Frontal cortex (tissue), 4 donors: ENCODE data around the gene MCF2L2. TPM values are rescaled to one million over a fixed set of nuclear protein-coding genes. Genes with fewer than 3 reads are reported as not detected.

Source experiments
- DNase-seq, 2 donors: peaks; one replicate each; pipeline ENCODE4 v3.0.0; 2012; ENCODE audit warnings: low spot score in 2 of 2
- FAIRE-seq: peaks from 2 replicates; lab custom pipeline; 2012; peaks lifted over from hg19 to GRCh38; lab: Jason Lieb, UNC
- total RNA-seq: library from RNA; depleted of rRNA; stranded (reverse); fragments of >200 nt; gene quantifications from one replicate; pipeline ENCODE4 v1.2.3, GENCODE V29; 2014
- donor health status: control.
- donor health status: control.
- donor health status: control.

Gene MCF2L2
- total RNA-seq, 1 donor from 2014 or later, result 42.0 TPM

DNA sequence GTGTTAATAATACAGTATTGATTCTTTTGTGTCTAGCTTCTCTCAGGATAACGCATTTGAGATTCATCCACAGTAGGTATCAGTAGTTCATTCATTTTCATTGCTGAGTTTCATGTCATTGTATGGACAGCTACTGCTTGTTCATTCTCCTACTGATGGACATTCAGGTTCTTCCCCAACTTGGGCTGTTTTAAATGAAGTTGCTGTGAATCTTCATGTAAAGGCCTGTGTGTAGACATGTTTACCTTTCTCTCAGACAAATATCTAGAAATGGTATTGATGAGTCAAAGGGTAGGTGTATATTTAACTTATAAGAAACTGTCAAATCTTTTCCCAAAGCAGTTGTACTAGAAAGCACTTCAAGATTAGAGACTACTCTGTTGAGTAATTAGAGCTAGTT, 26.7 kb downstream of the MCF2L2 start:
- no peak for DNase-seq
- no peak for FAIRE-seq

DNA sequence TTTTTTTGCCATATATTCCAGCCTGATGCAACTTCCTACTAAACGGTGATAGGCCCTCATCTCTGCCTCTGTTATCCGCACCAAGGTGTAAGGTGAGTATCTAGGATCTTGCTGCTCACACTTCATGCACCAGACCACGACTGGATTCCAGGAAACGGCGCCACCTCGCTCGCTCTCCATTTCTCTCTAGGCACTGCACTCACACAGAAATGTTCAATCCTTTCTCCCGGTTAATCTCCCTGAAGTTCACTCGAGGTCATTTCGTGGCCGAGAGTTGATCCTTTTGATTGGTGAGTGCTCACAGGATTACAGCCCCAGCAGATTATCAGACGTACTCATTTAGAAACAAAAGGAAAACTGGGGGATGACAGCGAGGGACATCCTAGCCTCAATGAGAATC, 28.1 kb downstream of the MCF2L2 start:
- no peak for DNase-seq

DNA sequence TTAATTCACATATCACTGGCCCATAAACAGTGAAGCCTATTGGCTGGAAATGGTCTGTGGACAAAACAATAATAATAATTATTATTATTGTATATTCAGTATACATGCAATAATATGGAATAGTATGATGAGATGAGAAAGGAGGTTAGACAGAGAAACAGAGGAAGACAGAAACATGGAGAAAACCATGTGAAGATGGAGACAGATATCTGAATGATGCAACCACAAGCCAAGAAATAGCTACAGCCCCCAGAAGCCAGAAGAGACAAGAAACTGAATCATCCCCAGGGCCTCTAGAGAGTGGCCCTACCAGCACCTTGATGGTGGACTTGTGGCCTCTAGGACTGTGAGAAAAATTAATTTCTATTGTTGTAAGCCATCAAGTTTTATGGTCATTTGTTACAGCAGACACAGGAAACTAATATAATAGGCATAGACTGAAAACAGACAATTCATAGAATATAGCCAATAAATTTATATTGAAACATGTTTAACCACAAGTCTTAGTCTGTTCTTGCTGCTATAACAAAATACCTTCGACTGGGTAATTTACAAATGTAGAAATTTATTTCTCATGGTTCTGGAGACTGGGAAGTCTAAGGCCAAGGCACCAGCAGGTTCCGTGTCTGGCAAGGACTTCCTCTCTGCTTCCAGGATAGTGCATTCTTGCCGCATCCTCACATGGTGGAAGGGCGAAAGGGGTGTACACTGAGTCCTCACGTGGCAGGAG, 31.6 kb downstream of the MCF2L2 start:
- FAIRE-seq, result no peak
- no peak for DNase-seq

More for the DNA sequence above, 28.1 kb downstream of the MCF2L2 start:
- FAIRE-seq, result no peak

DNA sequence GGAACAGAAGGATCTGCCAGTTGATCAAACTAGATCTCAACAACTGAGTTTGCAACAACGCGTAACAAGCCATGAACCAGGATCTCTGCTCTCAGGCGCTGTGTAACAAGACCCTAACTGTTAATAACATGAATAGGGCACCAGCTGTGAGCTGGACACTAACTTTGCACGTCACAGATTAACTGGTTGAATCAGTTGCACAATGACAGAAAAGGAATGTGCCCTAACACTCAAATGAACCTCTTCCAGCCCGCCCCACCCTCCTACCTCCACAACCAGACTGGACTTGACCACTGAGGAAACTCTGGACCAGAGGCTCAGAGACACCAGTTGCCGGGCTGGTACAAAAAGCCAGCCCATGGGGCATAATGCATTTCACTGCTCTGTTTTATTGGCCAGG, 34.3 kb downstream of the MCF2L2 start:
- FAIRE-seq (no peak), DNase-seq (no peak)

DNA sequence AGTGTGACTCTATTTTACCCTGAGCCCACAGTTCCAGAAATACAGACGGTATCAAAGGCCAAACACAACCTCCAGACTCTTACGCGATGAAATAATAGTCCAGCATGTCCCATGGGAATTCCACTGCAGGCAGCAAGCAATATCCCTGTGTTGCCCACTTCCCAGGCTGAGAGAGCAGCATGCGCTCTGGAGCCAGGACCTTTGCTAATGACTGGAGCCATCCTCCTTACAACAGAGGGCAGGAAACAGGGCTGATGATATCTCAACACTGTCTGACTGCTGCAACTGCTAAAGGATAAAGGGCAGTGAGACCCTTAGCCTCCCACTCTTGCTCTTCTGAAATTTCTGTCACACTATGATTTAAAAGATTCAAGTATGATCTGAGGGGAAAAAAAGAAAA, 34.8 kb downstream of the MCF2L2 start:
- no peak for FAIRE-seq

DNA sequence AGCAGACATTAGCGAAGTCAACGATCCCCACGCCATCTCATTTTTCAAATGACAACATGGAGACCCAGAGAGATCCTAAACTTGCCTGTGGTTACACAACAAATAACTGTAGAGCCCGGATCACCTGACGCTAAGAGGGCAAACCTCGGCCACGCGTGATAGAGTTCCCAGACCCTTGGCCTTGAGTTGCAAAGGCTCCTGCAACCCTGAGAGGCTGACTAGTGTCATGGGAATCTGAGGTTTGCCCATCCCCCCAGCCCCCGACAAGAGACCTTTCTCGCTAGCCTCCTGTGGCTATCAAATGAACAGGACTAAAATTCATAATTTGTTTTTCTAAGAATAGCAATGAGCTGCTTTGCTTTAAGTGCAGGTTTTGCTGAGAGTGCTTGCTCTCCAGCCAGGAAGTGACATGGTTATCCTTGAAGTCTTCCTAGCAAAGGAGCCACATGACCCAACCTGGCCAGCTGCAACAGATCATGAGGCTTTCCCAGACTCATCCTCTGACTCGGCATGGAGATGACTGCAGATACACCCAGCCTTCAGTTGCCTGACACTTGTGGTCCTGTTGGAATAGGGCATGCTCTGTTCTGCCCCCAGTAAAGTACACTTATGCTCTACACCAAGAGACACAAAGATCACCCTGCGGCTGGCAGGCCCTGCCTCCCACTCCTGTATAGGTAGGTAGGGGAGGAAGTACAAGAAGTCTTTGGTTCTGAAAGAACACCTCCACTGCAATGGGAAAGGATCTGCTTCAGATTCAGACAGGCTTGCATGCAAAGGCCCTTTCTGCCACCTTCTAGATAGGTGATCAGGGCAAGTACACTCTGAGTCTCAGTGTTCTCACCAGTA, 36.0 kb downstream of the MCF2L2 start:
- FAIRE-seq, result no peak
- no peak for DNase-seq

More for the DNA sequence above, 34.8 kb downstream of the MCF2L2 start:
- no peak for DNase-seq

DNA sequence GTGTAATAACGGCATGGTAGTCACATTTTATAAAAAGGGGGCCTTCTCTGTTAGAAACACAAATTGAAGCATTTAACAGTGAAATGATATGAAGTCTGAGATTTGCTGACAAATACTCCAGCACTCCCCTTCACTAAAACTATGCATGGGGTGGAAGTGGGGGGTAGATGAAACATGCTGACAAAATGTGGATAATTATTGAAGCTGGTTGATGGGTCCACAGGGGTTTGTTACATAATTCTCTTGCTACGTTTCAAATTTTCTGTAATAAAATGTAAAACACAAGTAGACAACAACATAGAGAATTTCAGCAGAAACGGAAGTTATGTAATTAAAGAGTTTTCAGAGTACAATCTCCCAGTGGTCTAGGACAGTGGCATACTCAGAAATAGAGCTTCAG, 37.0 kb downstream of the MCF2L2 start:
- DNase-seq, result no peak
- no peak for FAIRE-seq

DNA sequence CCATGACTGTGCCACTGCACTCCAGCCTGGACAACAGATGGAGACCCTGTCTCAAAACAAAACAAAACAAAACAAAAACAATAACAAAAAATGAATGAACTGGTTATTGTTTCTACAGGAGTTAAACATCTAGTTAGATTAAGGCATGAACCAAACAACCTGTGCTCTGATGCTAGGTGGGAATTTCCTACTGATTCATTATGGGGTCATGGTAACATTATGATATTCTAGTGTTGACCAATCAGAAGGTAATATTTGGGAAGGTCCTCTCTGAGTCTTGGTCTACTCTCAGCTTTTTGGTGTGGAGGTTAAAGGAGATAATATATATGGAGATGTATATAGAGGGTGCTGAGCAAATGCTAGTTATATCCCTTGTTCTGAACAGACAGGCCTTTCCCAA, 37.6 kb downstream of the MCF2L2 start:
- DNase-seq (no peak), FAIRE-seq (no peak)

DNA sequence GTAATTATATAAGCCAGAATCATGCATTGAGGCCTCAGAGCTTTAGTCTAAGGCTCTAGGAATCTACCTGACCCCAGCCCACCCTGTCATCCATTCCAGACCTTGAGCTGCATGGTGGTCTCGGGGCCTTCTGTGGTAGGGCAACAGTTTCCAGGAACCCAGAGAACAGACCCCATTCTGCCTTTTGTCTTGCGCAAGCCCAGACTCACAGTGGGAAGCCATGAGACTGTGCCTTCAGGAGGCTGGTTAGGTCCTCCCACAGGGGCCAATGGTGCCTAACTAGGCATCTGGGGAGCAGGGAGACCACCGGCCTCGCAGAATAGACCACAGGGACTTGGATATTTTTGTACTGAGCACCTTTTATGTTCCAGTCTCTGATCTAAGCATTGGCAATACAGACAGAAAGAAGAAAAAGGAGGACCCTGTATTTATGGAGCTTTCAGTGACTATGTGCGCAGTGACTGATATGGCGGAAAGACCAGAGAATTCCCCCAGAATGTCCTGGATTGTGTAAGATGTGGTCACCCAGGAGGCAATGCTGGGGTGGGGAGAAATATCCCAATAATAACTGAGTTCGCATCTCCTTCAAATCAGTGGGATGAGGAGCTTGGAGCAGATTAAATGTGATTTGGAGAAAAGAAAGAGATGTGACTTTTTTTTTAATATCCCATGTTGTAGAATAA, 40.1 kb downstream of the MCF2L2 start:
- DNase-seq (no peak), FAIRE-seq (no peak)

DNA sequence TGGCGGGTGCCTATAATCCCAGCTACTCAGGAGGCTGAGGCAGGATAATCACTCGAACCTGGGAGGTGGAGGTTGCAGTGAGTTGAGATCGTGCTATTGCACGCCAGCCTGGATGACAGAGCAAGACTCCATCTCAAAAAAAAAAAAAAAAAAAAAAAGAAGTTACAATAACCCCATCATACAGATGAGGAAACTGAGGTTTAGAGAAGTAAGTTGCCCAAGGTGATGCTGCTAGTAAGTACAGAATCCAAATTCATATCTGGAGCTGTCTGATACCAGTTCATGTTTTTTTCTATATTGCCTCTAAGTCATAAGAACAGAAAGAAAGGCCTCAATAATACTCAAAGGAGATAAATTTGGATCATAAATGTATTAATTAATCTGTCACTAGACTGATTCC, 40.6 kb downstream of the MCF2L2 start:
- DNase-seq, result no peak
- no peak for FAIRE-seq

DNA sequence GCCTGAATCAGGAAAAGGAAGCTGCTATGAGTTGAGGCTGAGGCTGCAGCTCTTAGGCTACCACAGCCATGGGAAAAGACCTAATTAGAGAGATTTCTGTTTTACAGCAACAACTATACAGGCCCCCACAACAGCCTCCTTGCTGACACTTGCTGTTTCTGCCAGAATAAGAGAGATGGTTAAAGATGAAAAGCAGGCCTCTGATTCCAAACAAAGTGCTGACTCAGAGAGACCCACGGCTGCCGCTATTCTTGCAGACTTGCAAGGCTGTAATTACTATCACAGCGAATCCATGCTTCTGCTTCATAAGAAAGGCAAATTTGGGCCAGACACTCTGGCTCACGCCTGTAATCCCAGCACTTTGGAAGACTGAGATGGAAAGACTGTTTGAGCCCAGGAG, 41.8 kb downstream of the MCF2L2 start:
- FAIRE-seq (no peak), DNase-seq (no peak)

DNA sequence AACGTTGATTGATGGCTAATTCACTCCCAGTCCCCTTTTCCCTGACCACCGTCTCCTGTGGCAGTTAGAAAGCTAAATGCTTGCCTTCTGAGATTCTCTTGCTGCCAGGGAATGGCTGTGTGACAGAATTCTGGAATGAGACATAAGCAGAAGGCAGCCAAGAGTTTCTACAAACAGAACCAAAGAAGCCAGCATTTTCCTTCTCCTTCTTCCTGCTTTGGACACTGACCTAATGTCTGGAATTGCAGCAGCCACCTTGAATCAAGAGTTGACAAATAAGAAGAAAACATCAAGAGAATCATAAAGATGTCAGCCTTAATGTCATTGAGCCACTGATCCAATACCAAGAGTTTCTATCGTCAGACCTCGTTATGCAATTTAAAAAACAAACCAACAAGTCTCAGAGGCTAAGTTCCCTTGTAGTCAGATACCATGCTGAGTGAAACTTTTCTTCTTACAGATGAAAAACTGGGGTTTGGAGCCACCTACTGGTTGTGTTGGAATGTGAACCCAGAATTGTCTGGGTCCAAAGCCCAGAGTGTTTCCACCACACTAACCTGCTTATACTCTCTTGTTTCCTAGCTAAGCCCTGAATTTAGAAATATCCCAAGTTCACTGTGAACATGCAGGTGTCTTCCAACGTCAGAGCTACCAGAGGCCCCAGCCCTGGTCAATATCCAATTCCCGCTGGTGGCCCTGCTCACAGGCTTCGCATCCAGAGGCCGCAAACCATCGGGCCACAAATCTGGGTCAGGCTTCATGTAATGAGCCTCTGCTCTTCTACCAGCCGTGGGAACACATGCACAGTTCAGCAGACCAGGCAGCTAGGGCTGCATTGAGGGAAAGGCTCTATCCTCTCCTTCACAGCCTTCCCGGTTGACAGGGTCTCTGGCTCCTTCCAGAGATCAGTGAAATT, 42.5 kb downstream of the MCF2L2 start:
- FAIRE-seq, result no peak

DNA sequence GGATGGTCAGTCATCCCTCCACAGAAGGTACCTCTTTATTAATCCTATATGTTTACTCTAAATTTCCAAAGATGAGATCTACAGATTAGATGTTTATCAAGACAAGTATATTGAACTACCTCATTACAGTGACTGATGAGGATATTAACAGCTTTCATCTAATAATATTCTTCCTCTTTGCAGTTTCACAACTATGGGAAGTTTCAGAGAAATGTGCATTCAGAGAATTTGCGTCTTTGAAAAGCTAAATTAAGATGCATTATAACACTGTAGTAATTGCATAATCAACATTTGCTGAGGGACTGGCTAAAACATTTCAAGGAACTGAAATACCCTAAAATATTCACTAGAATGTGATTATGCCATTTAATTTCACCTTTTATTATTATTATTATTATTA, 46.7 kb downstream of the MCF2L2 start:
- FAIRE-seq (no peak), DNase-seq (no peak)

More for the DNA sequence above, 42.5 kb downstream of the MCF2L2 start:
- DNase-seq, result peak; percentile 12 to 40

DNA sequence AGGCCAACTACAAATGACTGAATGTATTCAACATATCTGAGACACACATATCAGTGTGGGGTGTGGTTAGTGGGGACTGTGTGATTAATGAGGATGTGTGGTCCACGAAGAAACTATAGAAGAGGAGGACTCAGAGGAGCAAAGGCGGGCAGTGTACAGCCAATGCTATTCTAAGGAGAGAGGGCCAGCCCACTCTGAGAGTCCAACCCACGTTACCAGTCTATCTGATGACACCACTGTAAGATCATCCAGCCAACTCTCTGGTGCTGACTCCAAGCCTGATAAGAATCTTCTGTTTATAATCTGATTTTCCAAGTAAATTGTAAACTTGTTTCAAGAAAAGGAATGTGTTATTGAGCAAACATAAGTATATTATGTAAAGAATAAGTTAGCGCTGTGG, 47.2 kb downstream of the MCF2L2 start:
- DNase-seq (no peak), FAIRE-seq (no peak)

DNA sequence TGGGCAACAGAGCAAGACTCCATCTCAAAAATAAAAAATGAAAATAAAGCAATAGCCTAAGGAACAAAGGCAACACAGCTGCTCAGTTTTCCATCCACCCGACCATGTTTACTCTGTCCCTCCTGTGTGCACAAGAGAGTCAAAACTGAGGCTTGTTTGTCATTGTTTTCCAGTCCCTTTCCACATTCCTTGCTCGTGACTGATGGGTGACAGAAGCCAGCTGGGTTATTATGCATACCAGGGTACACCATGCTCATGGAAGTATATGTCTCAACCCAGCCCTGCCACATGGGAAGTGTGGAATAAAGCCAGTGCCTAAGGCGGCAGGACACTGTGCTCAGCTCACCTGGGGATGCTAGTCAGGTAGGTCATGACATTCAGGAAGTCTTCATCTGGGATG, 49.5 kb downstream of the MCF2L2 start:
- FAIRE-seq (no peak), DNase-seq (no peak)

DNA sequence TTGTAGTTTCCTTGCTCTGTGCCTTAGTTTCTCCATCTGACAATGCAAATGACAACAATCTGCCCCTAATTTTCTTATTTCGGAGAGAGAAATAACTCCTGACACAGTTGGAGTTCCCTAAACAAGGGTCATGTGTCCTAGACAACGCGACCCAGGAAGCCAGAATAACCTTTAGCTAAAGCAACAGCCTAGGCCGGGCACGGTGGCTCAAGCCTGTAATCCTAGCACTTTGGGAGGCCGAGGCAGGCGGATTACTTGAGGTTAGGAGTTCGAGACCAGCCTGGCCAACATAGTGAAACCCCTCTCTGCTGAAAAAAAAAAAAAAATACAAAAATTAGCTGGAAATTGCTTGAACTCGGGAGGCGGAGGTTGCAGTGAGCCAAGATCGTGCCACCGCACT, 49.9 kb downstream of the MCF2L2 start:
- no peak for FAIRE-seq

DNA sequence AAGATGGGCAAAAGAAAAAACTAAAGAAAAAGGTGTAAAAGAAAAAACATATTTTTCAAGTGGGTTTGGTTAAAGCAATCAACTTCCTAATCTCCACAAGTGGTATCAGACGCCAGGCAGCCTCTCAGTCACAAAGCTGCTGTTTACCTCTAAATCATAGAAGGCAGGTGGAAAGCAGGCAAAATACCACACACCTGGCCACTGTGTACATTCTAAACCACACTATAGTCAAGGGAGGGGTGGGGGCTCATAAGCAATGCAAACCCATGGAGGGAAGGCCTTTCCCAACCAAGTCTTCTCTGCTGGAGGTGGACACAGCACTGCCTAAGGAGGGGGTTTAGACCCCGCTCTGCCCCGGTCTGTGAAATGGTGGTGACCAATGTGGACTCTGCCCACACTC, 50.4 kb downstream of the MCF2L2 start:
- no peak for FAIRE-seq
- DNase-seq, result no peak

More for the DNA sequence above, 49.9 kb downstream of the MCF2L2 start:
- no peak for DNase-seq

DNA sequence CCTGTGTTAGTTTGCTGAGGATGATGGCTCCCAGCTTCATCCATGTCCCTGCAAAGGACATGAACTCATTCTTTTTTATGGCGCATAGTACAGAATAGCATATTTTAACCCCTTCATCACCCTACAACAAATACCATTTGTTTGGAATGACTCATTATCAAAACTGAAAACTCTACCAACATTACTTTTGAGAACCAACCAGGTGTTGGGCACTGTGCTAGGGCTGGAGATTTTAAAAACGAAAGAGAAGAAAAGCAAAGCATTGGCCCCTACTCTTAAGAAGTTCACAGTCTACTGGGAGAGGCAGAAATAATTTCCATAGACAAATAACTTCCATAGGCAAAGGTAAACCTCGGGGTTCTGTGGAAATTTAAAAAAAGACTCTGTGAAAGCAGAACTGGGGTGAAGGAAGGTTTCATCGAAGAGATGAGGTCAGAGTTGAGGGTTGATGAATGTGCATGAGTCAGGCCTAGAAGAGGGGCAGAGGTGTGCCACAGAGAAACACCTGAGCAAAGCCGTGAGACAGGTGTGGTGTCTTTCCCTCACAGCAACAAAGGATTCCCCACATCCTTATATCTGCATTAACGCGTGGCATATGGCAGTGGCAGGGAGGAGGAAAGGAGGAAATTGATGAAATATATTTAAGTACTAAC, 51.0 kb downstream of the MCF2L2 start:
- DNase-seq, result no peak
- no peak for FAIRE-seq

DNA sequence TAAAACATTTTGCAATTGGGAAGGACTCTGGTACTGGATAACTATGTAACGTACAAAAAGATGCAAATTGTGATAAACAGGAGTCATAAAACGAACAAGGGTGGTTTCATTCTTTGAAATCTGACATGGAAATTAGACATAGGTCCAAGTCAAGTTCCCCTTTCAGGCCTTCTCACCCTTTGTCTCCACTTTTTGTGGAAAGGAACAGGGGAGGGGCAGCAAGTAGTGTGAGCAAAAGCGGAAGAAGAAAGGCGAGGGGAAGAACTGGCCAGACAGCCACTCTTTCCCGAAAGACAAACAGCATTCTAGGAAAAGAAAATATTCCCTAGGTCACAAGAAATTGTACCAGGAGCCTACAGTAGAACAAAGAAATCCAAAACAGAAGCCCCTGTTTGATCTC, 52.6 kb downstream of the MCF2L2 start:
- DNase-seq (no peak), FAIRE-seq (no peak)
